Left renal pelvis (tissue), 4 donors: Measurements from ENCODE around the gene PRM3. TPM values are rescaled to one million over a fixed set of nuclear protein-coding genes. Genes with fewer than 3 reads are reported as not detected.

Source experiments
- DNase-seq, 4 donors: peaks; one replicate each; pipeline ENCODE4 v3.0.0-alpha.2; 2013; ENCODE audit warnings: low read depth in 4 of 4, low spot score in 3 of 4
- polyA plus RNA-seq, 4 donors: library from polyadenylated mRNA; unstranded; fragments of 120-200 nt; gene quantifications; one replicate each; pipeline ENCODE4 v1.2.1, GENCODE V29; 2013; ENCODE audit not compliant: insufficient read length in 4 of 4

PRM3 gene
- polyA plus RNA-seq, 4 donors: not detected

DNA sequence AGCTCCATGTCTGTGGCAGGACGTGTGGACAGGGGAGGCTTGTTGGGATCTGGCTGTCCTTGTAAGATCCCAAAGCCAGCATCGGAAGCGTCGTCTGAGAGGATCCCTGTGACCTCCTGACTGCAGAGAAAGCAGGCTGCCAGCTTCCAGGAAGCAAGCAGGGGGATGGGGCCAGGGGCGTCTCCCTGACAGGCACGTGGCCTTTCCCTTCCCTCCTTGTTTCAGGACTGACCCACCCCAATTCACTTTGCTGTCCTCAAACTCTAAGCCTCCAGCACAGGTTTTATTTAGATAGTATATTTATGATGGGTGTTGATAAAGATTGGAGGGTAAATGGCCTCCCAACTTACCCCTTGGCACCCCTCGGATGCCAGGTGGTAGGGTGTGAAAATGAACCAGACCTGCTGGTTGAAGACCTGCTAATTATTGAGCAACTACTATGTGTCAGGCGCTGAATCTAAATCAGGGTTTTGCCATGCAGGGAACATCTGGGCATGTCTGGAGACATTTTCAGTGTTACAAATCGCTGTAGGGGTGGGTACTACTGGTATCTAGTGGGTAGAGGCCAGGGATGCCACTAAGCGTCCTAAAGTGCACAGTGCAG, 42.0 kb downstream of the PRM3 start:
- no peak for DNase-seq

GRCh38 chr16:11229906-11230305, 43.5 kb downstream of the PRM3 start:
- DNase-seq: no peak

GRCh38 chr16:11229432-11229831, 44.0 kb downstream of the PRM3 start:
- no peak for DNase-seq

GRCh38 chr16:11225677-11226549, 47.5 kb downstream of the PRM3 start:
- no peak for DNase-seq

- no peak for DNase-seq
Measured at GRCh38 chr16:11224894-11225676, 48.3 kb downstream of the PRM3 start.

GRCh38 chr16:11224096-11224893, 49.1 kb downstream of the PRM3 start:
- no peak for DNase-seq

Other genes starting within 250 kb of the PRM3 start
- gene SOCS1, start 17.4 kb downstream of the PRM3 start, polyA plus RNA-seq: 1 to 10 TPM; 4.1 to 8.0 (median 6.3) TPM
- not detected for gene TNP2, start 4.3 kb downstream of the PRM3 start, polyA plus RNA-seq
- gene PRM2, start 2.9 kb upstream of the PRM3 start, polyA plus RNA-seq: not detected
- gene PRM1, start 7.7 kb upstream of the PRM3 start, polyA plus RNA-seq: not detected
- 10 to 100 TPM; 16.6 to 38.9 (median 27.9) TPM for gene RMI2, start 71.8 kb upstream of the PRM3 start, polyA plus RNA-seq